SU-DHL-6 (cell line): Measurements from ENCODE around the gene TMEM263.
A peak's percentile ranks its signal among the peaks of the same experiment; 100 is the strongest.
"Not testable (repeated sequence)": the region's sequence is repeated elsewhere in the genome, so short reads cannot be mapped to it uniquely, and the experiment has no call there.

Experiments used
- H2AFZ ChIP-seq: fragments of 200-600 bp; sonication (generic); 2 replicates; pipeline ENCODE4 v1.6.1; 2014; ENCODE audit warnings: low read depth, mild to moderate bottlenecking, moderate library complexity, mixed read lengths, antibody characterized with exemption, low read length; ENCODE audit not compliant: severe bottlenecking
- H3F3A ChIP-seq: fragments of 200-600 bp; shearing (Covaris generic); 2 replicates; pipeline ENCODE4 v1.6.0; 2016; ENCODE audit warnings: antibody characterized with exemption, mild to moderate bottlenecking; ENCODE audit not compliant: insufficient read depth
- H3K27ac ChIP-seq: fragments of 200-600 bp; sonication (generic); 2 replicates; pipeline ENCODE4 v1.5.1; 2016; ENCODE audit warnings: low read depth, mild to moderate bottlenecking, low read length, moderate library complexity, mixed read lengths
- H3K27me3 ChIP-seq: fragments of 200-600 bp; sonication (generic), shearing (Covaris generic); 2 replicates; pipeline ENCODE4 v1.6.0; 2014; ENCODE audit warnings: mild to moderate bottlenecking, low read length
- H3K36me3 ChIP-seq: fragments of 200-600 bp; sonication (generic); 2 replicates; pipeline ENCODE4 v1.6.1; 2014; ENCODE audit warnings: mild to moderate bottlenecking, low read length, mixed read lengths
- H3K4me2 ChIP-seq: fragments of 300-600, 200-600 bp; shearing (Covaris generic), sonication (generic); 2 replicates; pipeline ENCODE4 v1.6.0; 2014; ENCODE audit warnings: low read length, low read depth, mild to moderate bottlenecking; ENCODE audit not compliant: poor library complexity, severe bottlenecking
- H3K4me3 ChIP-seq: fragments of 200-600 bp; sonication (generic); 2 replicates; pipeline ENCODE4 v1.5.1; 2014; ENCODE audit warnings: antibody characterized with exemption, low read length, mild to moderate bottlenecking, mixed read lengths; ENCODE audit not compliant: insufficient read depth, poor library complexity, severe bottlenecking
- H3K79me2 ChIP-seq: fragments of 200-600 bp; sonication (generic); 2 replicates; pipeline ENCODE4 v1.6.1; 2014; ENCODE audit warnings: mild to moderate bottlenecking, low read length, moderate library complexity; ENCODE audit not compliant: insufficient read depth
- H3K9ac ChIP-seq: fragments of 200-600 bp; sonication (generic); 2 replicates; pipeline ENCODE4 v1.7.0; 2014; ENCODE audit warnings: mild to moderate bottlenecking, low read length
- H3K9me2 ChIP-seq: fragments of 200-600 bp; sonication (generic); replicated peaks from 2 replicates; pipeline ENCODE4 v1.6.1; 2014; ENCODE audit warnings: low read length; ENCODE audit not compliant: insufficient read depth
- H3K9me3 ChIP-seq: fragments of 200-600 bp; sonication (generic); 2 replicates; pipeline ENCODE4 v1.6.1; 2014; ENCODE audit warnings: low read length, mixed read lengths; ENCODE audit not compliant: insufficient read depth
- H4K20me1 ChIP-seq: fragments of 200-600 bp; sonication (generic); 2 replicates; pipeline ENCODE4 v1.6.1; 2014; ENCODE audit warnings: low read depth, mild to moderate bottlenecking, antibody characterized with exemption, low read length, moderate library complexity, mixed read lengths
- CTCF ChIP-seq: fragments of 200-600 bp; sonication (generic); IDR thresholded peaks from one replicate; pipeline ENCODE4 v1.5.1; 2017; ENCODE audit warnings: antibody characterized with exemption, mild to moderate bottlenecking, low read length, moderate library complexity; ENCODE audit not compliant: insufficient read depth, poor library complexity, severe bottlenecking
- EZH2phosphoT487 ChIP-seq: fragments of 200-600 bp; sonication (generic), shearing (Covaris generic); conservative IDR thresholded peaks from 2 replicates; pipeline ENCODE4 v1.6.1; 2018; ENCODE audit warnings: mild to moderate bottlenecking, antibody characterized with exemption, low read length, moderate library complexity, mixed read lengths

The TMEM263 gene

GRCh38 chr12:106917503-106917902, 38.2 kb upstream of the TMEM263 start:
- Histone ChIP-seq H3F3A (no peaks in the 10 kb centered on the region), H3K79me2 (no peaks in the 10 kb centered on the region), H3K9me3 (no peaks in the 10 kb centered on the region), H3K27me3 (no peaks in the 10 kb centered on the region), H2AFZ (no peak overlapping the region), H3K9me2 (no peaks in the 10 kb centered on the region), H4K20me1 (no peaks in the 10 kb centered on the region; the same call in 1 of the 2 replicates), H3K27ac (no peak overlapping the region), H3K36me3 (no peaks in the 10 kb centered on the region), H3K4me3 (no peak overlapping the region), H3K4me2 (no peak overlapping the region), H3K9ac (no peak overlapping the region)
- TF ChIP-seq EZH2phosphoT487 (no peak), CTCF (no peak)

- H3K9ac ChIP-seq = no peak overlapping the region
- no peaks in the 10 kb centered on the region for H3K9me2 ChIP-seq
- H3F3A ChIP-seq = no peaks in the 10 kb centered on the region
- H3K27me3 ChIP-seq = no peaks in the 10 kb centered on the region
- TF ChIP-seq EZH2phosphoT487 (no peak), CTCF (peak; percentile 38)
- no peak overlapping the region for H3K4me3 ChIP-seq
- H2AFZ ChIP-seq = no peak overlapping the region
- H3K79me2 ChIP-seq = no peaks in the 10 kb centered on the region
- H4K20me1 ChIP-seq = no peaks in the 10 kb centered on the region; the same call in 1 of the 2 replicates
- H3K4me2 ChIP-seq = no peak overlapping the region
- no peaks in the 10 kb centered on the region for H3K36me3 ChIP-seq
- no peaks in the 10 kb centered on the region for H3K9me3 ChIP-seq
- no peak overlapping the region for H3K27ac ChIP-seq
Observed at GRCh38 chr12:106918746-106919145, 37.0 kb upstream of the TMEM263 start.

GRCh38 chr12:106919910-106920544, 35.7 kb upstream of the TMEM263 start:
- H3K9ac ChIP-seq = no peak overlapping the region
- H2AFZ ChIP-seq = no peak overlapping the region
- H3K36me3 ChIP-seq = no peaks in the 10 kb centered on the region
- H3K27me3 ChIP-seq = no peaks in the 10 kb centered on the region
- no peaks in the 10 kb centered on the region for H3F3A ChIP-seq
- no peaks in the 10 kb centered on the region for H3K9me2 ChIP-seq
- H4K20me1 ChIP-seq = no peaks in the 10 kb centered on the region; the same call in 1 of the 2 replicates
- H3K27ac ChIP-seq = no peak overlapping the region
- H3K4me3 ChIP-seq = no peak overlapping the region
- no peak overlapping the region for H3K4me2 ChIP-seq
- no peaks in the 10 kb centered on the region for H3K79me2 ChIP-seq
- no peak for TF ChIP-seq EZH2phosphoT487
- TF ChIP-seq CTCF = peak; percentile 73
- no peaks in the 10 kb centered on the region for H3K9me3 ChIP-seq

GRCh38 chr12:106921976-106922375, 33.7 kb upstream of the TMEM263 start:
- not testable (repeated sequence) for H3K9ac ChIP-seq, H3K9me2 ChIP-seq, H3K27ac ChIP-seq, H3K27me3 ChIP-seq, H3K4me3 ChIP-seq, H3K9me3 ChIP-seq, H3F3A ChIP-seq, H3K36me3 ChIP-seq, H2AFZ ChIP-seq, H4K20me1 ChIP-seq, H3K4me2 ChIP-seq, H3K79me2 ChIP-seq

- H3K4me3 ChIP-seq, H3K36me3 ChIP-seq, H3K9me3 ChIP-seq, H2AFZ ChIP-seq, H3K4me2 ChIP-seq, H3K79me2 ChIP-seq, H3F3A ChIP-seq, H4K20me1 ChIP-seq, H3K27me3 ChIP-seq, H3K27ac ChIP-seq, H3K9me2 ChIP-seq, H3K9ac ChIP-seq: not testable (repeated sequence)
Observed at GRCh38 chr12:106923594-106923993, 32.1 kb upstream of the TMEM263 start.
